ENCODE data around the gene HAUS8. TPM values are rescaled to one million over a fixed set of nuclear protein-coding genes. Genes with fewer than 3 reads are reported as not detected.

Gene HAUS8
- total RNA-seq, 1 experiment from 2014 or later = 66.4 TPM

DNA sequence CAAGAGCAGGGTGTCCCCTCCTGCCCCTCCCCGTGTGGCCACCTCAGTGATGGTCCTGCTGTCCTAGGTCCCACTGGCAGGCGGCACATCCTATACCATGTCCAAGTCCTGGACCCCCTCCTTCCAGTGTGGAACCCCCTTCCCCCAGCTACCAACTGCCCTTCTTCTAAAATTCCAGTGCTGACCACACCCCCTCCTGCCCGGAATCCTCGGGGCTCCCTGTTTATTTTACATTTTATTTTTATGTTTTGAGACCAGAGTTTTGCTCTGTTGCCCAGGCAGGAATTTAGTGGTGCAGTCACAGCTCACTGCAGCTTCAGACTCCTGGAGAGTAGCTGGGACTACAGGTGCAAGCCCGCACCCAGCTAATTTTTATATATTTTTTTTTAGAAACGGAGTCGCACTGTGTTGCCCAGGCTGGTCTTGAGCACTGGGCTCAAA lies 47.7 kb downstream of the HAUS8 start:
- Histone ChIP-seq H3K36me3 (ENCODE audit: insufficient read depth, low read length, poor library complexity, severe bottlenecking) (no peaks in the 10 kb centered on the region), H3K9me3 (ENCODE audit: low read depth, low read length, poor library complexity, severe bottlenecking) (peaks cover 7% of the 10 kb centered on the region), H3K27me3 (replicated peaks; ENCODE audit: insufficient read depth, low read depth, low read length, poor library complexity) (peaks cover 33% of the 10 kb centered on the region), H3K27ac (ENCODE audit: low read depth, low read length, poor library complexity, severe bottlenecking) (no peak overlapping the region), H3K4me3 (ENCODE audit: low read depth, low read length, poor library complexity, severe bottlenecking) (no peak overlapping the region), H3K4me1 (ENCODE audit: insufficient read depth, low read length, poor library complexity, severe bottlenecking) (peaks cover 7% of the 10 kb centered on the region)
- POLR2A ChIA-PET (ENCODE audit: low non-redundant PET) = no interaction called here
- intact Hi-C loops (cut with micrococcal nuclease; ENCODE audit: unreplicated experiment) = no loop called here
- no peak for DNase-seq (ENCODE audit: low spot score)
- TF ChIP-seq CTCF (conservative IDR thresholded peaks at IDR 0.05; ENCODE audit: low read depth, low read length) (no peak), EZH2 (IDR thresholded peaks at IDR 0.05; ENCODE audit: borderline replicate concordance, low read depth, low read length, poor library complexity, severe bottlenecking) (no peak)
- no TSS peak for BruUV-seq (replicated peaks)
- CTCF ChIA-PET = no interaction called here

GRCh38 chr19:17026706-17027534 lies 48.3 kb downstream of the HAUS8 start, which contains the start of gene CPAMD8:
TSS of gene CPAMD8 (minus strand) at chr19:17026810. CDS start at chr19:17026642, 168 bp downstream.
- DNase-seq (ENCODE audit: low spot score) = no peak
- peaks cover 7% of the 10 kb centered on the region for H3K9me3 ChIP-seq (ENCODE audit: low read depth, low read length, poor library complexity, severe bottlenecking)
- ChIA-PET CTCF (interaction anchor here (0.6 kb wide), 1 partner anchor 392 kb away, joined by 3 read pairs; no protein-coding TSS in a partner anchor), POLR2A (ENCODE audit: low non-redundant PET) (no interaction called here)
- H3K27ac ChIP-seq (ENCODE audit: low read depth, low read length, poor library complexity, severe bottlenecking) = no peak within 1 kb of the TSS
- peaks cover 7% of the 10 kb centered on the region for H3K4me1 ChIP-seq (ENCODE audit: insufficient read depth, low read length, poor library complexity, severe bottlenecking)
- peaks cover 33% of the 10 kb centered on the region for H3K27me3 ChIP-seq (replicated peaks; ENCODE audit: insufficient read depth, low read depth, low read length, poor library complexity)
- intact Hi-C loops (cut with micrococcal nuclease; ENCODE audit: unreplicated experiment) = no loop called here
- H3K36me3 ChIP-seq (ENCODE audit: insufficient read depth, low read length, poor library complexity, severe bottlenecking) = no peaks in the 10 kb centered on the region
- H3K4me3 ChIP-seq (ENCODE audit: low read depth, low read length, poor library complexity, severe bottlenecking) = peak within 1 kb of the TSS; percentile 36
- no peak for TF ChIP-seq CTCF (conservative IDR thresholded peaks at IDR 0.05; ENCODE audit: low read depth, low read length)
- no peak for TF ChIP-seq EZH2 (IDR thresholded peaks at IDR 0.05; ENCODE audit: borderline replicate concordance, low read depth, low read length, poor library complexity, severe bottlenecking)
- BruUV-seq (replicated peaks) = no TSS peak

DNA sequence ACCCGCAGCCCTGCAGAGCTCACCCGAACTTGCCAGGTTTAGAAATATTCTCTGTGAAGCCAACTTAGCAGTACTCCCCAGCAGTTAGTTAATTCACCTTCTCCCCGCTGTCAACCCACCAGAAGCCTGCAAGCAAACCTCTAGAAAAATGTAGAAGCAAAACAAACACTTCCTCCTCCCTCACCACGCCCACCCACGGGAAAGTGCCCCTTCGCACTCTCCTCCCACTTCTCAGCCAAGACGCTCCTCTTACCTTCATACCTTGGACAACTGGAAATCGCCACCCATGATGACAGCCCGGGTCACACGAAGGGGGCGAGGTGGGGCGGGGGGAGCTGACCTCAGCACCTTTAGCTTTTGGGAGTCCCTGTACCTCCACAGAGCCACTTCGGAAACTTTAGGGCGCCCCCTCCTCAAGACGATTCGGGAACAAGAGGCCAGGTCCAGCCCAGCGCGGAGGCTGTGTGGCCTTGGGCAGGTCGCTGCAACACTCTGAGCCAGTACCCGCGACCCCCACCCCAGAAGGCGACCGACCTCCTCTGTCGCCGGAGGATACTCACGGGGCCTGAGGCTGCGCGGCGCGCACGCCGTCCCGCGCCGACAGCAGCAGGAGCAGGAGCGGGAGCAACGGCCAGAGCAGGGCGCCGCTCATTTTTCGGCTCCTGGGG lies 49.1 kb downstream of the HAUS8 start:
- Histone ChIP-seq H3K4me3 (ENCODE audit: low read depth, low read length, poor library complexity, severe bottlenecking) (peak overlapping the region; percentile 36), H3K27ac (ENCODE audit: low read depth, low read length, poor library complexity, severe bottlenecking) (no peak overlapping the region), H3K4me1 (ENCODE audit: insufficient read depth, low read length, poor library complexity, severe bottlenecking) (peaks cover 7% of the 10 kb centered on the region), H3K27me3 (replicated peaks; ENCODE audit: insufficient read depth, low read depth, low read length, poor library complexity) (peaks cover 33% of the 10 kb centered on the region), H3K9me3 (ENCODE audit: low read depth, low read length, poor library complexity, severe bottlenecking) (peaks cover 7% of the 10 kb centered on the region), H3K36me3 (ENCODE audit: insufficient read depth, low read length, poor library complexity, severe bottlenecking) (no peaks in the 10 kb centered on the region)
- no peak for DNase-seq (ENCODE audit: low spot score)
- BruUV-seq (replicated peaks) = no TSS peak
- ChIA-PET POLR2A (ENCODE audit: low non-redundant PET) (no interaction called here), CTCF (interaction anchor here (0.6 kb wide), 1 partner anchor 391 kb away, joined by 3 read pairs; no protein-coding TSS in a partner anchor)
- intact Hi-C loops (cut with micrococcal nuclease; ENCODE audit: unreplicated experiment) = no loop called here
- TF ChIP-seq CTCF (conservative IDR thresholded peaks at IDR 0.05; ENCODE audit: low read depth, low read length) = no peak
- no peak for TF ChIP-seq EZH2 (IDR thresholded peaks at IDR 0.05; ENCODE audit: borderline replicate concordance, low read depth, low read length, poor library complexity, severe bottlenecking)

All from A673 (cell line).